Vagina (tissue), 2 donors: ENCODE results near the gene PHKB.

Experiments
- POLR2A ChIP-seq, 2 donors: fragments of 450-650 bp; IDR thresholded peaks; one replicate each; pipeline ENCODE4 v1.6.1; 2017; ENCODE audit warnings: antibody characterized with exemption in 2 of 2, mild to moderate bottlenecking in 2 of 2, moderate library complexity in 2 of 2
- TF ChIP-seq, protein P1 (sequence below), 3 experiments: fragments of 450-650 bp in 2 of 3; fragments of 200-600 bp in 1 of 3; sonication (generic) in 1 of 3; IDR thresholded peaks; one replicate each; pipeline ENCODE4 v1.5.1; 2017 to 2019; ENCODE audit warnings: antibody characterized with exemption in 3 of 3, mild to moderate bottlenecking in 2 of 3, moderate library complexity in 2 of 3

DNA sequence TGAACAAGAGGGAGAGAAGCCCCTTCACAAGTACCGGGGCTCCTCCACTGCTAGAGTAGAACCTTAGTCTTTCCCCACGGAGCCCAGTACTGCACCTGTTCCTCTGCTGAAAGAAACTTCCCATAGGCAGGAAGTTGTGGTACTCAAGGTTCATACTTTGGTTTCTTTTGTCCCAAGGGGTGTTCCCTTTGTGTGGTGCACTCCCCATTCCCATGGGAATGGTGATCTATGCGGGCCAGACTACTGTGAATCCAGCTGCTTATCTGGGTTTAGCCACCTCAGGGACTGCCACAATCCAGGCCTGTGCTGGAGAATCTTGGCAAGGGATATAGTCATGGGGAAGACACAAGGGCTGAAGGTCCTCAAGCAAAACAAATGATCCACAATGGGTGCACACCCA lies 110.6 kb downstream of the PHKB start:
- TF ChIP-seq, protein P1, sequence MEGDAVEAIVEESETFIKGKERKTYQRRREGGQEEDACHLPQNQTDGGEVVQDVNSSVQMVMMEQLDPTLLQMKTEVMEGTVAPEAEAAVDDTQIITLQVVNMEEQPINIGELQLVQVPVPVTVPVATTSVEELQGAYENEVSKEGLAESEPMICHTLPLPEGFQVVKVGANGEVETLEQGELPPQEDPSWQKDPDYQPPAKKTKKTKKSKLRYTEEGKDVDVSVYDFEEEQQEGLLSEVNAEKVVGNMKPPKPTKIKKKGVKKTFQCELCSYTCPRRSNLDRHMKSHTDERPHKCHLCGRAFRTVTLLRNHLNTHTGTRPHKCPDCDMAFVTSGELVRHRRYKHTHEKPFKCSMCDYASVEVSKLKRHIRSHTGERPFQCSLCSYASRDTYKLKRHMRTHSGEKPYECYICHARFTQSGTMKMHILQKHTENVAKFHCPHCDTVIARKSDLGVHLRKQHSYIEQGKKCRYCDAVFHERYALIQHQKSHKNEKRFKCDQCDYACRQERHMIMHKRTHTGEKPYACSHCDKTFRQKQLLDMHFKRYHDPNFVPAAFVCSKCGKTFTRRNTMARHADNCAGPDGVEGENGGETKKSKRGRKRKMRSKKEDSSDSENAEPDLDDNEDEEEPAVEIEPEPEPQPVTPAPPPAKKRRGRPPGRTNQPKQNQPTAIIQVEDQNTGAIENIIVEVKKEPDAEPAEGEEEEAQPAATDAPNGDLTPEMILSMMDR (IDR thresholded peaks at IDR 0.05) = no peak
- no peak for TF ChIP-seq POLR2A (IDR thresholded peaks at IDR 0.05)
